GM12801 (cell line): ENCODE measurements around the gene SLC44A5.

Source experiments
- CTCF ChIP-seq: IDR thresholded peaks from one replicate; pipeline ENCODE4 v1.5.1; 2011; ENCODE audit warnings: control low read depth; ENCODE audit not compliant: insufficient read length; ENCODE audit errors: extremely low read depth

SLC44A5 gene

GRCh38 chr1:75316230-75316629 is 294.7 kb downstream of the SLC44A5 start:
- TF ChIP-seq CTCF: no peak

GRCh38 chr1:75312620-75313019 is 298.3 kb downstream of the SLC44A5 start:
- no peak for TF ChIP-seq CTCF

GRCh38 chr1:75310067-75310466 is 300.8 kb downstream of the SLC44A5 start:
- no peak for TF ChIP-seq CTCF

GRCh38 chr1:75308365-75308764 is 302.5 kb downstream of the SLC44A5 start:
- TF ChIP-seq CTCF: no peak

- no peak for TF ChIP-seq CTCF
Measured at GRCh38 chr1:75305061-75305460, 305.9 kb downstream of the SLC44A5 start.

GRCh38 chr1:75293270-75293669 is 317.6 kb downstream of the SLC44A5 start:
- no peak for TF ChIP-seq CTCF

- no peak for TF ChIP-seq CTCF
Measured at GRCh38 chr1:75292013-75292412, 318.9 kb downstream of the SLC44A5 start.

GRCh38 chr1:75276385-75276784 is 334.5 kb downstream of the SLC44A5 start:
- no peak for TF ChIP-seq CTCF
